Measurements from ENCODE around the gene NOC2L.
"Not testable (repeated sequence)": the region's sequence is repeated elsewhere in the genome, so short reads cannot be mapped to it uniquely, and the experiment has no call there.

NOC2L gene

GRCh38 chr1:904310-904950, 54.6 kb downstream of the NOC2L start:
- DNase-seq (ENCODE audit: low read depth in 2 of 2), result peak; percentile 75 to 87

GRCh38 chr1:903721-904271, 55.3 kb downstream of the NOC2L start:
- no peak for DNase-seq (ENCODE audit: low read depth in 2 of 2)

GRCh38 chr1:903305-903704, 55.8 kb downstream of the NOC2L start:
- DNase-seq (ENCODE audit: low read depth in 2 of 2), result no peak

- DNase-seq (ENCODE audit: low read depth in 2 of 2), result no peak
These were observed 56.3 kb downstream of the NOC2L start for GRCh38 chr1:902802-903201.

GRCh38 chr1:901108-901859, 57.8 kb downstream of the NOC2L start:
- DNase-seq (ENCODE audit: low read depth in 2 of 2), result no peak

GRCh38 chr1:899636-900317, 59.3 kb downstream of the NOC2L start:
- no peak for DNase-seq (ENCODE audit: low read depth in 2 of 2)

- DNase-seq (ENCODE audit: low read depth in 2 of 2), result not testable (repeated sequence)
These were observed 61.1 kb downstream of the NOC2L start for GRCh38 chr1:897951-898350.

GRCh38 chr1:897226-897625, 61.8 kb downstream of the NOC2L start:
- no peak for DNase-seq (ENCODE audit: low read depth in 2 of 2)
